Germinal center (tissue), 1 donor: ENCODE measurements around the gene EIF3C.
"Not testable (repeated sequence)": the region's sequence is repeated elsewhere in the genome, so short reads cannot be mapped to it uniquely, and the experiment has no call there.

Experiments
- DNase-seq: peaks from one replicate; pipeline ENCODE4 v3.0.0; 2012; ENCODE audit warnings: mixed read lengths, low spot score

Gene EIF3C

GRCh38 chr16:28711220-28712083 is at the start of gene EIF3C:
TSS of gene EIF3C (plus strand) at chr16:28711464. CDS start at chr16:28711687, 223 bp downstream.
- not testable (repeated sequence) for DNase-seq

- not testable (repeated sequence) for DNase-seq
Measured at GRCh38 chr16:28666264-28666663, 45.0 kb upstream of the EIF3C start.

- DNase-seq: not testable (repeated sequence)
Measured at GRCh38 chr16:28667480-28667879, 43.8 kb upstream of the EIF3C start.

- DNase-seq: not testable (repeated sequence)
Measured at GRCh38 chr16:28668199-28668598, 43.1 kb upstream of the EIF3C start.

GRCh38 chr16:28688327-28688952 is 22.8 kb upstream of the EIF3C start:
- not testable (repeated sequence) for DNase-seq

- not testable (repeated sequence) for DNase-seq
Measured at GRCh38 chr16:28689425-28689824, 21.8 kb upstream of the EIF3C start.

GRCh38 chr16:28691722-28692121 is 19.5 kb upstream of the EIF3C start:
- DNase-seq: not testable (repeated sequence)

- not testable (repeated sequence) for DNase-seq
Measured at GRCh38 chr16:28693257-28693950, 17.9 kb upstream of the EIF3C start.

- not testable (repeated sequence) for DNase-seq
Measured at GRCh38 chr16:28699792-28700191, 11.5 kb upstream of the EIF3C start.

- not testable (repeated sequence) for DNase-seq
Measured at GRCh38 chr16:28700349-28700748, 10.9 kb upstream of the EIF3C start.

- not testable (repeated sequence) for DNase-seq
Measured at GRCh38 chr16:28701384-28701783, 9.9 kb upstream of the EIF3C start.

GRCh38 chr16:28704246-28704645 is 7.0 kb upstream of the EIF3C start:
- DNase-seq: not testable (repeated sequence)

GRCh38 chr16:28722852-28723650 is 11.8 kb downstream of the EIF3C start:
- not testable (repeated sequence) for DNase-seq

- not testable (repeated sequence) for DNase-seq
Measured at GRCh38 chr16:28731253-28731652, 20.0 kb downstream of the EIF3C start.

GRCh38 chr16:28732455-28733124 is 21.3 kb downstream of the EIF3C start:
- not testable (repeated sequence) for DNase-seq

GRCh38 chr16:28739787-28740186 is 28.5 kb downstream of the EIF3C start:
- not testable (repeated sequence) for DNase-seq

GRCh38 chr16:28740631-28741030 is 29.4 kb downstream of the EIF3C start:
- not testable (repeated sequence) for DNase-seq

GRCh38 chr16:28741295-28741694 is 30.0 kb downstream of the EIF3C start:
- DNase-seq: not testable (repeated sequence)

- DNase-seq: not testable (repeated sequence)
Measured at GRCh38 chr16:28746618-28747350, 35.5 kb downstream of the EIF3C start.

- DNase-seq: not testable (repeated sequence)
Measured at GRCh38 chr16:28749997-28750465, 38.8 kb downstream of the EIF3C start.
